GM23338 (cell line): Measurements from ENCODE around the gene VPS8.
"Not testable (repeated sequence)": the region's sequence is repeated elsewhere in the genome, so short reads cannot be mapped to it uniquely, and the experiment has no call there.

ENCODE experiments used
- CREB1 ChIP-seq: fragments of 250-450 bp; sonication (Bioruptor Pico); IDR thresholded peaks from 2 replicates; pipeline ENCODE4 v1.5.0; 2020; ENCODE audit warnings: low read depth, mild to moderate bottlenecking, moderate library complexity
- EZH2 ChIP-seq: fragments of 200-600 bp; sonication (generic); IDR thresholded peaks from one replicate; pipeline ENCODE4 v1.8.0; 2017; ENCODE audit warnings: antibody characterized with exemption, mild to moderate bottlenecking, low read depth; ENCODE audit not compliant: unreplicated experiment
- EZH2phosphoT487 ChIP-seq: fragments of 200-600 bp; sonication (generic); IDR thresholded peaks from one replicate; pipeline ENCODE4 v1.8.1; 2018; ENCODE audit warnings: antibody characterized with exemption; ENCODE audit not compliant: unreplicated experiment
- POLR2AphosphoS5 ChIP-seq: IDR thresholded peaks from 2 replicates; pipeline ENCODE4 v1.6.1; 2016; ENCODE audit warnings: antibody characterized with exemption, low read depth
- TF ChIP-seq, protein P1 (sequence below), 2 experiments: fragments of 200-600 bp in 1 of 2; sonication (generic) in 1 of 2; conservative IDR thresholded peaks; 2 replicates each; pipeline versions ENCODE4 v1.5.1 to v1.6.1; 2016 to 2017; ENCODE audit warnings: antibody characterized with exemption in 2 of 2, low read depth in 2 of 2, mild to moderate bottlenecking in 2 of 2, moderate library complexity in 1 of 2
- TF ChIP-seq, protein P2 (sequence below): IDR thresholded peaks from one replicate; pipeline ENCODE4 v1.6.1; 2018; ENCODE audit warnings: antibody characterized with exemption; ENCODE audit not compliant: unreplicated experiment

DNA sequence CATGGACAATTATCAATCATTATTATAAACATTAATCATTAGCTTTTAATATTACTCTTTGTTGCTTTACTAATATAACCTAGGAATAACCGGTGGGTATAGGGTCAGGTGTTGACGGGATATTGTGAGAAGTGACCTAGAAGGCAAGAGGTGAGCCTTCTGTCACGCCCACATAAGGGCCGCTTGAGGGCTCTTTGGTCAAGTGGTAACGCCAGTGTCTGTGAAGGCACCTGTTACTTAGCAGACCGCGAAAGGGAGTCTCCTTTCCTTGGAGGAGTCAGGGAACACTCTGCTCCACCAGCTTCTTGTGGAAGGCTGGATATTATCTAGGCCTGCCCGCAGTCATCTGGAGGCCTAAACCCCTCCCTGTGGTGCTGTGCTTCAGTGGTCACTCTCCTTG, 142.9 kb downstream of the VPS8 start:
- not testable (repeated sequence) for TF ChIP-seq POLR2AphosphoS5; EZH2phosphoT487; CREB1 (CRISPR knock-in tag); EZH2
- TF ChIP-seq, protein P1, sequence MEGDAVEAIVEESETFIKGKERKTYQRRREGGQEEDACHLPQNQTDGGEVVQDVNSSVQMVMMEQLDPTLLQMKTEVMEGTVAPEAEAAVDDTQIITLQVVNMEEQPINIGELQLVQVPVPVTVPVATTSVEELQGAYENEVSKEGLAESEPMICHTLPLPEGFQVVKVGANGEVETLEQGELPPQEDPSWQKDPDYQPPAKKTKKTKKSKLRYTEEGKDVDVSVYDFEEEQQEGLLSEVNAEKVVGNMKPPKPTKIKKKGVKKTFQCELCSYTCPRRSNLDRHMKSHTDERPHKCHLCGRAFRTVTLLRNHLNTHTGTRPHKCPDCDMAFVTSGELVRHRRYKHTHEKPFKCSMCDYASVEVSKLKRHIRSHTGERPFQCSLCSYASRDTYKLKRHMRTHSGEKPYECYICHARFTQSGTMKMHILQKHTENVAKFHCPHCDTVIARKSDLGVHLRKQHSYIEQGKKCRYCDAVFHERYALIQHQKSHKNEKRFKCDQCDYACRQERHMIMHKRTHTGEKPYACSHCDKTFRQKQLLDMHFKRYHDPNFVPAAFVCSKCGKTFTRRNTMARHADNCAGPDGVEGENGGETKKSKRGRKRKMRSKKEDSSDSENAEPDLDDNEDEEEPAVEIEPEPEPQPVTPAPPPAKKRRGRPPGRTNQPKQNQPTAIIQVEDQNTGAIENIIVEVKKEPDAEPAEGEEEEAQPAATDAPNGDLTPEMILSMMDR (conservative IDR thresholded peaks at IDR 0.05; ENCODE audit: low read depth in 2 of 2) = not testable (repeated sequence)
- TF ChIP-seq, protein P2, sequence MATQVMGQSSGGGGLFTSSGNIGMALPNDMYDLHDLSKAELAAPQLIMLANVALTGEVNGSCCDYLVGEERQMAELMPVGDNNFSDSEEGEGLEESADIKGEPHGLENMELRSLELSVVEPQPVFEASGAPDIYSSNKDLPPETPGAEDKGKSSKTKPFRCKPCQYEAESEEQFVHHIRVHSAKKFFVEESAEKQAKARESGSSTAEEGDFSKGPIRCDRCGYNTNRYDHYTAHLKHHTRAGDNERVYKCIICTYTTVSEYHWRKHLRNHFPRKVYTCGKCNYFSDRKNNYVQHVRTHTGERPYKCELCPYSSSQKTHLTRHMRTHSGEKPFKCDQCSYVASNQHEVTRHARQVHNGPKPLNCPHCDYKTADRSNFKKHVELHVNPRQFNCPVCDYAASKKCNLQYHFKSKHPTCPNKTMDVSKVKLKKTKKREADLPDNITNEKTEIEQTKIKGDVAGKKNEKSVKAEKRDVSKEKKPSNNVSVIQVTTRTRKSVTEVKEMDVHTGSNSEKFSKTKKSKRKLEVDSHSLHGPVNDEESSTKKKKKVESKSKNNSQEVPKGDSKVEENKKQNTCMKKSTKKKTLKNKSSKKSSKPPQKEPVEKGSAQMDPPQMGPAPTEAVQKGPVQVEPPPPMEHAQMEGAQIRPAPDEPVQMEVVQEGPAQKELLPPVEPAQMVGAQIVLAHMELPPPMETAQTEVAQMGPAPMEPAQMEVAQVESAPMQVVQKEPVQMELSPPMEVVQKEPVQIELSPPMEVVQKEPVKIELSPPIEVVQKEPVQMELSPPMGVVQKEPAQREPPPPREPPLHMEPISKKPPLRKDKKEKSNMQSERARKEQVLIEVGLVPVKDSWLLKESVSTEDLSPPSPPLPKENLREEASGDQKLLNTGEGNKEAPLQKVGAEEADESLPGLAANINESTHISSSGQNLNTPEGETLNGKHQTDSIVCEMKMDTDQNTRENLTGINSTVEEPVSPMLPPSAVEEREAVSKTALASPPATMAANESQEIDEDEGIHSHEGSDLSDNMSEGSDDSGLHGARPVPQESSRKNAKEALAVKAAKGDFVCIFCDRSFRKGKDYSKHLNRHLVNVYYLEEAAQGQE = not testable (repeated sequence)
